Transverse colon (tissue), 4 donors: ENCODE data around the gene IP6K2. TPM values are rescaled to one million over a fixed set of nuclear protein-coding genes. Genes with fewer than 3 reads are reported as not detected.
"Not testable (repeated sequence)": the region's sequence is repeated elsewhere in the genome, so short reads cannot be mapped to it uniquely, and the experiment has no call there.

Source experiments
- DNase-seq: peaks from one replicate; pipeline ENCODE4 v3.0.0-alpha.2; 2019
- H3K27ac ChIP-seq, 4 donors: fragments of 200-600 bp; sonication (generic); 2 replicates each; pipeline ENCODE4 v1.5.1; 2016 to 2018; ENCODE audit warnings: inconsistent platforms in 4 of 4
- H3K27me3 ChIP-seq: fragments of 200-600 bp; sonication (generic); 2 replicates; pipeline ENCODE4 v1.5.1; 2017; ENCODE audit warnings: inconsistent platforms
- H3K36me3 ChIP-seq, 4 donors: fragments of 200-600 bp; sonication (generic); 2 replicates each; pipeline ENCODE4 v1.5.1; 2017 to 2019; ENCODE audit warnings: inconsistent platforms in 4 of 4
- H3K4me1 ChIP-seq, 4 donors: fragments of 200-600 bp; sonication (generic); 2 replicates each; pipeline ENCODE4 v1.5.1; 2017 to 2020; ENCODE audit warnings: inconsistent platforms in 4 of 4
- H3K4me3 ChIP-seq, 4 donors: fragments of 200-600 bp; sonication (generic); 1 replicate in 1 of 4; 2 replicates in 3 of 4; pipeline versions ENCODE4 v1.5.1 to v1.6.1; 2017 to 2019; ENCODE audit warnings: inconsistent platforms in 4 of 4
- H3K9me3 ChIP-seq, 2 donors: fragments of 200-600 bp; sonication (generic); 2 replicates each; pipeline ENCODE4 v1.5.1; 2017 to 2019; ENCODE audit warnings: inconsistent platforms in 2 of 2
- EP300 ChIP-seq: sonication (generic); formaldehyde crosslinking; IDR thresholded peaks from one replicate; pipeline ENCODE4 v1.6.1; 2017; ENCODE audit warnings: antibody characterized with exemption, low read depth
- POLR2A ChIP-seq: fragments of 450-650 bp; IDR thresholded peaks from one replicate; pipeline ENCODE4 v1.6.1; 2016; ENCODE audit warnings: antibody characterized with exemption, mild to moderate bottlenecking, moderate library complexity
- POLR2AphosphoS5 ChIP-seq, 3 donors: sonication (generic); formaldehyde crosslinking; IDR thresholded peaks; one replicate each; pipeline ENCODE4 v1.6.1; 2016; ENCODE audit warnings: antibody characterized with exemption in 3 of 3
- WGBS, 2 donors: methylation state at CpG; one replicate each; pipeline ENCODE4 v1.1.5; 2018; ENCODE audit warnings: low coverage in 1 of 2; 5-methylcytosine and 5-hydroxymethylcytosine counted together
- in situ Hi-C, 4 donors: fragments of 200-750 bp; cut with MboI; loops; one replicate each; pipeline versions ENCODE4 v1.15.0 to v1.15.1; 2017; ENCODE audit warnings: low sequenced_read_pairs in 3 of 4, low pct_ligation_motif_present in 1 of 4, low pct_unique_long_range_greater_than_20kb in 1 of 4
- intact Hi-C: fragments of 100-400 bp; cut with DNase I; formaldehyde crosslinking; loops from one replicate; pipeline ENCODE4 v1.15.1; 2023; ENCODE audit warnings: low total_unique reads
- total RNA-seq, 4 donors: library from RNA; depleted of rRNA; stranded (reverse); fragments of >200 nt; gene quantifications; one replicate each; pipeline ENCODE4 v1.1.0, GENCODE V29; 2016
- TF ChIP-seq, protein P1 (sequence below), 5 experiments: fragments of 200-600 bp in 3 of 5; fragments of 450-650 bp in 2 of 5; sonication (generic) in 3 of 5; IDR thresholded peaks; 1 replicate in 2 of 5; 2 replicates in 3 of 5; pipeline ENCODE4 v1.5.1; 2016 to 2017; ENCODE audit warnings: antibody characterized with exemption in 5 of 5, inconsistent platforms in 3 of 5, mild to moderate bottlenecking in 2 of 5, moderate library complexity in 1 of 5

Gene IP6K2
- total RNA-seq, 4 donors from 2014 or later, result 169 to 255 (median 225) TPM

GRCh38 chr3:48747706-48748105, 30.7 kb upstream of the IP6K2 start:
- H3K27me3 ChIP-seq, result no peaks in the 10 kb centered on the region
- no peak for DNase-seq
- peaks cover 0 to 9% (median 0%) of the 10 kb centered on the region in 4 donors for H3K4me1 ChIP-seq
- TF ChIP-seq POLR2AphosphoS5 (IDR thresholded peaks at IDR 0.05) (no peak), EP300 (no peak), POLR2A (no peak)
- TF ChIP-seq, protein P1, sequence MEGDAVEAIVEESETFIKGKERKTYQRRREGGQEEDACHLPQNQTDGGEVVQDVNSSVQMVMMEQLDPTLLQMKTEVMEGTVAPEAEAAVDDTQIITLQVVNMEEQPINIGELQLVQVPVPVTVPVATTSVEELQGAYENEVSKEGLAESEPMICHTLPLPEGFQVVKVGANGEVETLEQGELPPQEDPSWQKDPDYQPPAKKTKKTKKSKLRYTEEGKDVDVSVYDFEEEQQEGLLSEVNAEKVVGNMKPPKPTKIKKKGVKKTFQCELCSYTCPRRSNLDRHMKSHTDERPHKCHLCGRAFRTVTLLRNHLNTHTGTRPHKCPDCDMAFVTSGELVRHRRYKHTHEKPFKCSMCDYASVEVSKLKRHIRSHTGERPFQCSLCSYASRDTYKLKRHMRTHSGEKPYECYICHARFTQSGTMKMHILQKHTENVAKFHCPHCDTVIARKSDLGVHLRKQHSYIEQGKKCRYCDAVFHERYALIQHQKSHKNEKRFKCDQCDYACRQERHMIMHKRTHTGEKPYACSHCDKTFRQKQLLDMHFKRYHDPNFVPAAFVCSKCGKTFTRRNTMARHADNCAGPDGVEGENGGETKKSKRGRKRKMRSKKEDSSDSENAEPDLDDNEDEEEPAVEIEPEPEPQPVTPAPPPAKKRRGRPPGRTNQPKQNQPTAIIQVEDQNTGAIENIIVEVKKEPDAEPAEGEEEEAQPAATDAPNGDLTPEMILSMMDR (IDR thresholded peaks at IDR 0.05), result no peak
- WGBS, 2 donors, result 54% methylated on average over 4 of the region's 4 CpGs; no CpG with 5 or more reads in 1 of the 2 donors
- H3K9me3 ChIP-seq, result no peaks in the 10 kb centered on the region
- peaks cover 0 to 16% (median 6%) of the 10 kb centered on the region in 4 donors for H3K36me3 ChIP-seq
- intact Hi-C loops, result no loop called here
- H3K27ac ChIP-seq, result peak overlapping the region; percentile 34 to 54 (median 40)
- no peak overlapping the region for H3K4me3 ChIP-seq
- in situ Hi-C loops, result no loop called here

- TF ChIP-seq, protein P1 (IDR thresholded peaks at IDR 0.05), result no peak
- no peak for TF ChIP-seq EP300
- TF ChIP-seq POLR2A, result no peak
- no peak for TF ChIP-seq POLR2AphosphoS5 (IDR thresholded peaks at IDR 0.05)
- no peak overlapping the region for H3K4me3 ChIP-seq
- DNase-seq, result no peak
- H3K27me3 ChIP-seq, result no peaks in the 10 kb centered on the region
- H3K27ac ChIP-seq, result peak overlapping the region; percentile 34 to 54 (median 40)
- intact Hi-C loops (no loop called here), in situ Hi-C loops (no loop called here)
- H3K4me1 ChIP-seq, result peaks cover 0 to 13% (median 0%) of the 10 kb centered on the region in 4 donors
- no peaks in the 10 kb centered on the region for H3K9me3 ChIP-seq
- H3K36me3 ChIP-seq, result peaks cover 0 to 16% (median 6%) of the 10 kb centered on the region in 4 donors
- WGBS, 2 donors, result 33 to 53% methylated on average over 1 to 4 of the region's 4 CpGs
Observed at GRCh38 chr3:48747015-48747615, 30.1 kb upstream of the IP6K2 start.

GRCh38 chr3:48743773-48744172, 26.8 kb upstream of the IP6K2 start:
- H3K4me1 ChIP-seq, result peaks cover 14 to 46% (median 27%) of the 10 kb centered on the region in 4 donors
- H3K27me3 ChIP-seq, result no peaks in the 10 kb centered on the region
- no peak overlapping the region for H3K27ac ChIP-seq
- no peaks in the 10 kb centered on the region for H3K9me3 ChIP-seq
- in situ Hi-C loops (no loop called here), intact Hi-C loops (no loop called here)
- no peak overlapping the region for H3K4me3 ChIP-seq
- H3K36me3 ChIP-seq, result peaks cover 0 to 3% (median 0%) of the 10 kb centered on the region in 4 donors
- no peak for DNase-seq
- WGBS, 2 donors, result 86 to 93% methylated on average over 7 of the region's 7 CpGs
- TF ChIP-seq, protein P1 (IDR thresholded peaks at IDR 0.05), result no peak
- no peak for TF ChIP-seq POLR2A
- TF ChIP-seq EP300, result no peak
- no peak for TF ChIP-seq POLR2AphosphoS5 (IDR thresholded peaks at IDR 0.05)

DNA sequence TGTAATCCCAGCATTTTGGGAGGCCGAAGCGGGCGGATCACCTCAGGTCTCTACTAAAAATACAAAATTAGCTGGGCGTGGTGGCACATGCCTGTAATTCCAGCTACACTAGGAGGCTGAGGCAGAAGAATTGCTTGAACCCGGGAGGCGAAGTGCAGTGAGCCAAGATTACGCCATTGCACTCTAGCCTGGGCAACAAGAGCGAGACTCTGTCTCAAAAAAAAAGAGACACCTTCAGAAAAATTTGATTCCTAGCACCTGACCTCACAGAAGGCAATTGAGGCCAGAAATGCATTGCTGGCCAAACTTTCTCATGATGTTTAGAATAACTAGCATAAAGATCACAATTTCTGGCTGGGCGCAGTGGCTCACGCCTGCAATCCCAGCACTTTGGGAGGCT, 24.2 kb upstream of the IP6K2 start:
- in situ Hi-C loops, result not testable (repeated sequence)
- 78 to 88% methylated on average over 9 to 10 of the region's 10 CpGs for WGBS, 2 donors

More for the DNA sequence above, 24.2 kb upstream of the IP6K2 start:
- H3K9me3 ChIP-seq, intact Hi-C loops, H3K4me3 ChIP-seq, DNase-seq, H3K36me3 ChIP-seq, H3K27me3 ChIP-seq: not testable (repeated sequence)
- H3K27ac ChIP-seq, result peak overlapping the region; percentile 84 to 91 (median 86)
- H3K4me1 ChIP-seq, result peaks cover 21 to 63% (median 47%) of the 10 kb centered on the region in 4 donors
